NCI-H446 (cell line): ENCODE results near the gene S100A13.
"Not testable (repeated sequence)": the region's sequence is repeated elsewhere in the genome, so short reads cannot be mapped to it uniquely, and the experiment has no call there.

Experiments
- DNase-seq, 2 experiments: peaks; one replicate each; lab custom pipeline; 2025; lab: John Stamatoyannopoulos, UW

The S100A13 gene

GRCh38 chr1:153648000-153648643, 20.8 kb upstream of the S100A13 start:
- no peak for DNase-seq

- DNase-seq, result no peak
Measured at GRCh38 chr1:153647346-153647714, 20.0 kb upstream of the S100A13 start.

- no peak for DNase-seq
Measured at GRCh38 chr1:153646672-153647345, 19.5 kb upstream of the S100A13 start.

GRCh38 chr1:153643816-153644215, 16.5 kb upstream of the S100A13 start:
- DNase-seq, result no peak

- DNase-seq, result no peak
Measured at GRCh38 chr1:153643100-153643499, 15.8 kb upstream of the S100A13 start.

- no peak for DNase-seq
Measured at GRCh38 chr1:153642161-153642560, 14.9 kb upstream of the S100A13 start.

- DNase-seq, result no peak
Measured at GRCh38 chr1:153640861-153641260, 13.6 kb upstream of the S100A13 start.

- not testable (repeated sequence) for DNase-seq
Measured at GRCh38 chr1:153640213-153640612, 12.9 kb upstream of the S100A13 start.

GRCh38 chr1:153639280-153639679, 12.0 kb upstream of the S100A13 start:
- no peak for DNase-seq

GRCh38 chr1:153638261-153638660, 11.0 kb upstream of the S100A13 start:
- no peak for DNase-seq

- DNase-seq, result no peak
Measured at GRCh38 chr1:153636312-153636711, 9.0 kb upstream of the S100A13 start.

GRCh38 chr1:153635872-153636271, 8.6 kb upstream of the S100A13 start:
- no peak for DNase-seq

- peak; percentile 99 for DNase-seq
Measured at GRCh38 chr1:153633754-153634665, 6.7 kb upstream of the S100A13 start, which contains the start of gene CHTOP. CHTOP (plus strand) TSS chr1:153634066; CDS start chr1:153636589, 2,523 bp downstream.

GRCh38 chr1:153633161-153633753, 6.0 kb upstream of the S100A13 start:
- no peak for DNase-seq

GRCh38 chr1:153631047-153632022, 4.0 kb upstream of the S100A13 start:
- DNase-seq, result no peak

GRCh38 chr1:153630384-153630783, 3.1 kb upstream of the S100A13 start:
- DNase-seq, result no peak

- DNase-seq, result no peak
Measured at GRCh38 chr1:153629971-153630370, 2.7 kb upstream of the S100A13 start.

- DNase-seq, result no peak
Measured at GRCh38 chr1:153629343-153629665, 2.0 kb upstream of the S100A13 start.

GRCh38 chr1:153628638-153629342, 1.5 kb upstream of the S100A13 start:
- no peak for DNase-seq
